Activated T-cell treated with anti-CD3 and anti-CD28 coated beads for 1 hour (primary cell): ENCODE measurements around the gene PAX2.
"Not testable (repeated sequence)": the region's sequence is repeated elsewhere in the genome, so short reads cannot be mapped to it uniquely, and the experiment has no call there.

ENCODE experiments used
- DNase-seq: peaks from one replicate; pipeline ENCODE4 v3.0.0-alpha.2; 2020; ENCODE audit warnings: low read depth

PAX2 gene

GRCh38 chr10:100744987-100745881 lies at the start of gene PAX2:
TSS of gene PAX2 (plus strand) at chr10:100745582. CDS start at chr10:100746261, 679 bp downstream.
- DNase-seq: no peak

GRCh38 chr10:100696477-100696901 lies 48.9 kb upstream of the PAX2 start:
- DNase-seq: no peak

- DNase-seq: no peak
Measured at GRCh38 chr10:100697070-100697469, 48.3 kb upstream of the PAX2 start.

- DNase-seq: no peak
Measured at GRCh38 chr10:100697631-100698030, 47.8 kb upstream of the PAX2 start.

- DNase-seq: not testable (repeated sequence)
Measured at GRCh38 chr10:100701704-100702103, 43.7 kb upstream of the PAX2 start.

- DNase-seq: no peak
Measured at GRCh38 chr10:100705139-100705538, 40.2 kb upstream of the PAX2 start.

DNA sequence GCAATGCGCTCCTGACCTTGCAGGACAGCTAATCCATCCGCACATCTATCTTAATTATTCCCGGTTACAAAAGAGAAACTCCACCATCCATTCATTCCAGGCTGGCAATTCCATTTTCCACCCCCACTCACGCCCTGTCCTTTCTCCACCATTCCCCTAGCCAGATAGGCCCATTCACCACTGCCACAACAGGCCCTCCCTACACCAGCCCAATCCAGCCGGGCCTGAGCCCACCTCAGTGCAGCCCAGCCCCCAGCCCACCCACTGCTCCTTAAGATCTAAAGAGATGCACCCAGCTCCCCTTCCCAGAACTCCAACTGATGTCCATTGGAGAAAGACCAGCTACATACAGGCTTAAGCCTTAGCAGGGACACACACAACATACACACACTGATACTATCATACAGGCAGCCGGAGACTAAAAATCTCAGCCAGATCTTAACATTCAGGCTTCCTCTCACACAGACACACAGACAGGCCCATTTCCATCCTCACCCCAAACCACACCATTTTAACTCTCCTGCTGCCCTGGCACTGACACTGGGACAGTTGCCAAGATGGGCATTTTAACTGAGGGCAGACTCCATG lies 38.0 kb upstream of the PAX2 start:
- no peak for DNase-seq

DNA sequence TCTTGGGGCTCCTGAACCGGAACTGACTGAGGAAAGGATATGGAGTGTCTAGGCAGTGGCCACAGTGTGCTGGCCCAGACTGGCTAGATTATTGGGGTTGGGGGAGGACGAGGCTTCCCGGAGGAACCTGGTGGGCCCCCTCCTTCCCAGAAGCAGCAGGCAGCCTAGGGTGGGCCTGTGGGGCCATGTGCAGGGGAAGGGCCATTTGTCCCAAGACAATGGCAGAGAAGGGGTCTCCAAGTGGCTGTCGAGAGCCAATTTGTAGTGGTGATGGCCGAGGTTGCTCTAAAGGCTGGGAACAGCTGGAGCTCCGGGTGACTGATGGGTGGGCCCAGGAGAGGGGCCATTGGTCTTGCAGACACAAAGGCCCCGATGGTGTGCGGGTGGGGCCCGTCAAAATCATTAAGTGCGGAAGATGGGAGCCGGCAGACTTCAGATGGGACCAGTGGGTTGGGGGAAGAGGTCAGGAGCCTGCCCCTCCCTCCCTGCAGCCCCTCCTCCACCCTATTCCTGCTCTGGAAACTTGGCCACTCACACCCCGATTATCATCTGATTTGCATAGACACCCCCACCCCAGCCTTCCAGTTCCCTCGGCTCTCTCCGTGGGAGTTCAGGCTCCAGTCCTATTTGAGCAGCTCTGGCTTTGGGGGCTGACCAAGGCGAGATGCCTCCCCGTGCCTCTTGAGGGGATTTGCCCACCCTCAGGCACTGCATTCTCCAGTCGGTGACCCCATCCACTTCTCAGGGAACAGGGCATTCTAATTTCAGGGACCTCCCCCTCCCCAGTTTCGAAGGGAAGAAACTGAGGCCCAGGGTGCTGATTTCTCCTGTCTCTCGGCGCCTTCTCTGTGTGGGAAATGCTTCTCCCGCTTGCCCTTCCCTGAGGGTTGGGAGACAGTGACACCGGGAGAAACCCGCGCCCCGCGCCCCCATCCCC lies 36.0 kb upstream of the PAX2 start:
- DNase-seq: no peak

- DNase-seq: no peak
Measured at GRCh38 chr10:100710151-100710871, 35.1 kb upstream of the PAX2 start.

DNA sequence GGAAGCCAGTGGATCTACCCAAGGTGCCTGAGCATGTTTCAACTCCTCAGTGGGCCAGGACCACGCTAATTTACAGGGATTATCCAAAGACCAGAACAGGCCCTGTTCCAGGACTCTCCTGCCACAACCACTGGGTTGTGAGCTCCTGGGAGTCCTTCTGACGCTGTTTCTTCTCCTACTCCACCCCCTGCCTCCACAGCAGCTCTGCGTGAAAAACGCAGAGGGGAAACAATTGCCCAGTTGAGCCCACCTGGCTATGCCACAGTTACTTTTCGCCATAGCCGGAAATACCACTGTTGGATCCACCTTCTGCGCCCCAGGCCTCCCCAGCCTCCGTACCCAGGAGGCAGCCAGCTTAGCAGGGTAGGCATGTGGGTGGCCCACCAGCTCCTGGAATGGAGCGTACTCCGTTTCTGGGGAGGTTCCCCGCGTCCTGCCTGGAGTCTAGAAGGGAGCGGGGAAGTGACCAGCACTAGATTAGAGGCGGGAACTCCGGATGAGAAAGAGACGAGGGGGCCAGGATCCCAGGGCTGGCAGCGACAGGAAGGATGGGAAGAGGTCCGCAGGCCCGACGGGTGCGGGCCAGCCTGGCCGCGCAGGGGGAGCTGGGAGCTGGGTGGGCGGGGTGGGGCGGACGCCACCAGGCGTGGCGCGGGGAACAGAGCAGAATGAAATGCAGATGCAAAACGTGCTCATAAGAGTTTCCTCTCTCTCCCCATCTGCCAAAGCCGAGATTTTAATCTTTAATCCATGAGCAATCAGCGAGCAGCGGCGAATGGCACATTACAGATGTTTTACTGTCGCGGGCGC lies 32.1 kb upstream of the PAX2 start:
- no peak for DNase-seq

GRCh38 chr10:100713859-100714565 lies 31.4 kb upstream of the PAX2 start:
- DNase-seq: no peak

- no peak for DNase-seq
Measured at GRCh38 chr10:100714566-100714950, 30.8 kb upstream of the PAX2 start.

GRCh38 chr10:100715101-100715444 lies 30.3 kb upstream of the PAX2 start:
- no peak for DNase-seq

- no peak for DNase-seq
Measured at GRCh38 chr10:100715445-100716385, 29.7 kb upstream of the PAX2 start.

- DNase-seq: no peak
Measured at GRCh38 chr10:100717166-100717565, 28.2 kb upstream of the PAX2 start.

GRCh38 chr10:100718197-100718742 lies 27.1 kb upstream of the PAX2 start:
- DNase-seq: no peak

DNA sequence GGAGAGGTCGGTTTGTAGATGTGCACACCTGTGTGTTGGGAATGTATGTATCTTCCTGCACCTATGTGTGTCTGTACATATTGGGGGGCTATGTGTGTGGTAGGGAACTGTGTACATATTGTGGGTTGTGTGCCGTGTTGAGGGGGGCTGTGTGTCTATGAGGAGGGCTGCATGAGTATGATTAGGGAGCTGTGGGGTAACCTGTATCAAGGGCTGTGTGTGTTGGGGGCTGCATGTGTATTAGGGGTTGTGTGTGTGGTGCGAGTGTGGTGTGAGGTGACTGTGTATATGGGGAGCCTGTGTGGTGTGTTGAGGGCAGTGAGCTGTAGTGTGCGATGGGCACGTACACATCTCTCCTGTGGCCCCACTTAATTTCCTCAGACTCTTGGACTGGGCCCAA lies 22.2 kb upstream of the PAX2 start:
- DNase-seq: no peak

GRCh38 chr10:100723770-100724530 lies 21.4 kb upstream of the PAX2 start:
- no peak for DNase-seq
